OCI-LY7 (cell line): Measurements from ENCODE around the gene GPRIN3. TPM values are rescaled to one million over a fixed set of nuclear protein-coding genes. Genes with fewer than 3 reads are reported as not detected.

Experiments used
- BruUV-seq: library from RNA; stranded (reverse); fragments of 400-500 nt; replicated peaks from 2 replicates; lab custom pipeline; 2021; lab: Mats Ljungman, UMichigan
- CTCF ChIA-PET: fragments of 300-600 bp; sonication (Branson Sonifier 250); formaldehyde crosslinking; loops from one replicate; lab custom pipeline; 2022; ENCODE audit warnings: antibody characterized with exemption; ENCODE audit not compliant: unreplicated experiment; lab: Charles Lee
- POLR2A ChIA-PET: fragments of 300-600 bp; sonication (Branson Sonifier 250); formaldehyde crosslinking; loops from one replicate; lab custom pipeline; 2022; ENCODE audit warnings: antibody characterized with exemption; lab: Charles Lee
- DNase-seq: peaks from one replicate; pipeline ENCODE4 v3.0.0-alpha.2; 2015; ENCODE audit warnings: low spot score
- H2AFZ ChIP-seq: fragments of 200-600 bp; sonication (generic), shearing (Covaris generic); 2 replicates; pipeline ENCODE4 v1.6.1; 2014; ENCODE audit warnings: mild to moderate bottlenecking, antibody characterized with exemption, low read length, moderate library complexity
- H3K27ac ChIP-seq: fragments of 200-600 bp; sonication (generic); 2 replicates; pipeline ENCODE4 v1.5.1; 2014; ENCODE audit warnings: mixed run types, low read depth, mild to moderate bottlenecking, moderate library complexity, low read length, inconsistent platforms; ENCODE audit not compliant: poor library complexity, severe bottlenecking
- H3K36me3 ChIP-seq: fragments of 200-600 bp; sonication (generic); 2 replicates; pipeline ENCODE4 v1.6.1; 2014; ENCODE audit warnings: mild to moderate bottlenecking, antibody characterized with exemption, low read length, moderate library complexity, mixed read lengths; ENCODE audit not compliant: insufficient read depth
- H3K4me1 ChIP-seq: fragments of 200-600 bp; sonication (generic); 2 replicates; pipeline ENCODE4 v1.5.1; 2014; ENCODE audit warnings: mild to moderate bottlenecking, low read length; ENCODE audit not compliant: insufficient read depth, poor library complexity, severe bottlenecking
- H3K4me2 ChIP-seq: fragments of 200-600 bp; sonication (generic); 2 replicates; pipeline ENCODE4 v1.6.1; 2014; ENCODE audit warnings: mild to moderate bottlenecking, low read length
- H3K4me3 ChIP-seq: fragments of 200-600 bp; sonication (generic); 2 replicates; pipeline ENCODE4 v1.5.1; 2014; ENCODE audit warnings: mild to moderate bottlenecking, low read depth, low read length; ENCODE audit not compliant: poor library complexity, severe bottlenecking
- H3K79me2 ChIP-seq: fragments of 200-600 bp; sonication (generic); 2 replicates; pipeline ENCODE4 v1.6.1; 2016; ENCODE audit warnings: low read depth, mild to moderate bottlenecking, low read length, moderate library complexity, mixed read lengths; ENCODE audit not compliant: insufficient read depth
- H3K9me2 ChIP-seq: fragments of 200-600 bp; sonication (generic); 2 replicates; pipeline ENCODE4 v1.6.1; 2016; ENCODE audit warnings: mild to moderate bottlenecking, low read length, mixed read lengths; ENCODE audit not compliant: insufficient read depth
- H3K9me3 ChIP-seq: fragments of 200-600 bp; sonication (generic); 2 replicates; pipeline ENCODE4 v1.6.1; 2014; ENCODE audit warnings: mild to moderate bottlenecking, mixed run types, low read length, mixed read lengths
- H4K20me1 ChIP-seq: fragments of 200-600 bp; sonication (generic); 2 replicates; pipeline ENCODE4 v1.6.1; 2014; ENCODE audit warnings: mild to moderate bottlenecking, antibody characterized with exemption, low read length, moderate library complexity, mixed read lengths; ENCODE audit not compliant: insufficient read depth
- EZH2phosphoT487 ChIP-seq: fragments of 200-600 bp; sonication (generic); IDR thresholded peaks from 2 replicates; pipeline ENCODE4 v1.6.1; 2018; ENCODE audit warnings: low read depth, borderline replicate concordance, mild to moderate bottlenecking, mixed run types, antibody characterized with exemption, low read length, moderate library complexity, mixed read lengths
- intact Hi-C: fragments of 100-400 bp; cut with micrococcal nuclease; formaldehyde crosslinking; loops from one replicate; pipeline ENCODE4 v1.10.0; 2022; ENCODE audit not compliant: unreplicated experiment
- total RNA-seq, 2 experiments: library from RNA; depleted of rRNA in 1 of 2; stranded (reverse); fragments of >200 nt in 1 of 2; shearing (Covaris generic) in 1 of 2; gene quantifications; 2 replicates each; pipeline ENCODE4 v1.2.3, GENCODE V29; 2014 to 2022
- TF ChIP-seq, protein P1 (sequence below): fragments of 200-600 bp; sonication (generic); conservative IDR thresholded peaks from 2 replicates; pipeline ENCODE4 v1.5.1; 2014; ENCODE audit warnings: mild to moderate bottlenecking, antibody characterized with exemption, low read length, moderate library complexity, mixed read lengths

Gene GPRIN3
- total RNA-seq, 2 experiments from 2014 or later: 4.6 to 9.3 TPM

DNA sequence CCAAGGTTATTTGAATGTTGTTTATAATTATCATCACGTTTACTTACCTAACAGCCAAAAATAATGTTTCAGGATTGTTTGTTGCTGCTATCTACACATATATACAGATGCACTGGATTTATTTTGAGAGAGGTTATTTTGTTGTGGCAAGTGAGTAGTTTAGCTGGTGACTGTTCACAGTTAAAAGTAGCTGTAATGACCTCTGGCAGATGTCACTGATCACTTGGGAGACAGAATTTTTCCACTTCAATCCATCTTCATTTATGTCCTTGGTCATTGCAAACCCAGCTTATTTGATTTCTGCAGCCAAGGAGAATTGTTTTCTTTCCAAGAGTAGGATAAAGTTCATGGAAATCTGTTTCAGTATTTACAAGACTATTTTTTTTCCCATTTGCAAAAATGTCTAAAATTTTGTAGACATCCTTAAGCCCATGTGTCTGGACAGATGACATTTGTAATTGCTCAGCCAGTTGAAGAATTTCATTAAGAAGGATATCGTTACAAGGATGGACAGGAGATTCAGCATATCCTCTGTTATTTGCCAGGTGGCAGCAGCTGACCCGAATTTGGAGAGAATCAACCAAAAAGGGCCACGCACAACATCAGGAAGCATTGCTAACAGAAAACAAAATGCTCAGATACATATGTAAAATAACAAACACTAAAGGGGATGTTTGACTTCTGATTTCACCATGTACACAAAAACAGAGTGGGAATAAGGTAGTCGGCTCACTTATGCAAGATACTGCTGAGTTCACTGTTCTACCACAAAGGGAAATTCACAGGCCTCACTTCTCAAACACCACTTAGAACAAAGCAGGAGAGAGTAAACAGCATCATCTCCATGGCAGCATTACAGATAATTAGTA, 64.5 kb downstream of the GPRIN3 start:
- no peak for DNase-seq
- H4K20me1 ChIP-seq: no peaks in the 10 kb centered on the region
- ChIA-PET CTCF (interaction anchor here (0.6 kb wide), 1 partner anchor 169 kb away, joined by 4 read pairs; no protein-coding TSS in a partner anchor), POLR2A (interaction anchor here (0.5 kb wide), 1 partner anchor 199 kb away, joined by 3 read pairs; no protein-coding TSS in a partner anchor)
- no peaks in the 10 kb centered on the region for H3K9me2 ChIP-seq
- H3K4me3 ChIP-seq: no peak overlapping the region
- no peak overlapping the region for H3K27ac ChIP-seq
- BruUV-seq: no TSS peak
- H3K9me3 ChIP-seq: no peaks in the 10 kb centered on the region
- H2AFZ ChIP-seq: no peak overlapping the region
- H3K4me1 ChIP-seq: no peaks in the 10 kb centered on the region
- no peaks in the 10 kb centered on the region for H3K79me2 ChIP-seq
- intact Hi-C loops: no loop called here
- H3K4me2 ChIP-seq: no peak overlapping the region
- TF ChIP-seq, protein P1, sequence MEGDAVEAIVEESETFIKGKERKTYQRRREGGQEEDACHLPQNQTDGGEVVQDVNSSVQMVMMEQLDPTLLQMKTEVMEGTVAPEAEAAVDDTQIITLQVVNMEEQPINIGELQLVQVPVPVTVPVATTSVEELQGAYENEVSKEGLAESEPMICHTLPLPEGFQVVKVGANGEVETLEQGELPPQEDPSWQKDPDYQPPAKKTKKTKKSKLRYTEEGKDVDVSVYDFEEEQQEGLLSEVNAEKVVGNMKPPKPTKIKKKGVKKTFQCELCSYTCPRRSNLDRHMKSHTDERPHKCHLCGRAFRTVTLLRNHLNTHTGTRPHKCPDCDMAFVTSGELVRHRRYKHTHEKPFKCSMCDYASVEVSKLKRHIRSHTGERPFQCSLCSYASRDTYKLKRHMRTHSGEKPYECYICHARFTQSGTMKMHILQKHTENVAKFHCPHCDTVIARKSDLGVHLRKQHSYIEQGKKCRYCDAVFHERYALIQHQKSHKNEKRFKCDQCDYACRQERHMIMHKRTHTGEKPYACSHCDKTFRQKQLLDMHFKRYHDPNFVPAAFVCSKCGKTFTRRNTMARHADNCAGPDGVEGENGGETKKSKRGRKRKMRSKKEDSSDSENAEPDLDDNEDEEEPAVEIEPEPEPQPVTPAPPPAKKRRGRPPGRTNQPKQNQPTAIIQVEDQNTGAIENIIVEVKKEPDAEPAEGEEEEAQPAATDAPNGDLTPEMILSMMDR: no peak
- TF ChIP-seq EZH2phosphoT487: no peak
- H3K36me3 ChIP-seq: no peaks in the 10 kb centered on the region

DNA sequence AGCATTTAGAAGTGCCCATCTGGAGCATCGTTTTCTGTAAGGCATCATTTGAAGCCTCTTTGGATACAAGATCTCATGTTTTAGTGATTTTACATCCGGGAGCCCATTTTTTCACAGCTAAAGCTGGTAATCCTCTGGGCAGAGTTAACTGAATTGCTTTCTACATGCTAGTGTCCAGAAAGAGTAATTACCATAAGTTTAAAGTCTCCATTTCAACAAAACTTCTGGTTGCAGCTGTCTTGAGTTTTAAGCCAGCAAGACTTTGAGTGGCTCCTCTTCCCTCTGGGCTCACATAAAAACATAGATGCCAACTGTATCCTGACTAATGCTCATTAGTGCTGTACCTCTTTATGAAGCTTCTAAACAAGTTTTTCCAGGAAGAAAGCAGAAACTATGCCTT, 65.4 kb downstream of the GPRIN3 start:
- no peak for DNase-seq
- ChIA-PET POLR2A (interaction anchor here (0.6 kb wide), 1 partner anchor 9 kb away, joined by 3 read pairs; no protein-coding TSS in a partner anchor), CTCF (interaction anchor here (0.6 kb wide), 1 partner anchor 169 kb away, joined by 4 read pairs; no protein-coding TSS in a partner anchor)
- no peaks in the 10 kb centered on the region for H3K9me2 ChIP-seq
- H3K4me1 ChIP-seq: no peaks in the 10 kb centered on the region
- no peaks in the 10 kb centered on the region for H4K20me1 ChIP-seq
- no peak overlapping the region for H2AFZ ChIP-seq
- BruUV-seq: no TSS peak
- no peaks in the 10 kb centered on the region for H3K36me3 ChIP-seq
- H3K9me3 ChIP-seq: no peaks in the 10 kb centered on the region
- no peak overlapping the region for H3K27ac ChIP-seq
- TF ChIP-seq, protein P1: no peak
- TF ChIP-seq EZH2phosphoT487: no peak
- H3K79me2 ChIP-seq: no peaks in the 10 kb centered on the region
- intact Hi-C loops: no loop called here
- H3K4me2 ChIP-seq: no peak overlapping the region
- no peak overlapping the region for H3K4me3 ChIP-seq

DNA sequence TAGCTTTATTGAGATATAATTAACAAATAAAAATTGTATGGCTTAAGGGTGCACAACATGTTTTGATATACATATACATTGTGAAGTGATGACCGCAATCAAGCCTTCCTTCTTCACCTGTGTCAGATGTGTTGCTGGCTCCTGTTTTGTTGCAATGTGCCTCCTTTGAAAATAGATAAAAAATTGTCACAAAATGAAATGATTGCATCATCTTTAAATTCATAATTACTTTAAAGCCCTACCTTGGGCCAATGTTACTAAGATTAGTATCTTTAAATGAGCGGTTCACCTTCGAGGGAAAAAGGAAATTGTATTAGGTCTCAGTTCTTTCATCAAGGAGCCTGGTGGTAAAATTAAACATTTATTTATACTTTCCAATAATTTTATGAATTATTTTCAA, 77.3 kb downstream of the GPRIN3 start:
- H3K9me2 ChIP-seq: no peaks in the 10 kb centered on the region
- no peak overlapping the region for H3K4me3 ChIP-seq
- no peaks in the 10 kb centered on the region for H3K79me2 ChIP-seq
- POLR2A ChIA-PET: no interaction called here
- no peaks in the 10 kb centered on the region for H3K9me3 ChIP-seq
- intact Hi-C loops: no loop called here
- no peak for DNase-seq
- no TSS peak for BruUV-seq
- no peak overlapping the region for H3K4me2 ChIP-seq
- TF ChIP-seq, protein P1: no peak
- no peak for TF ChIP-seq EZH2phosphoT487
- H3K4me1 ChIP-seq: no peaks in the 10 kb centered on the region
- no peak overlapping the region for H3K27ac ChIP-seq
- no peaks in the 10 kb centered on the region for H3K36me3 ChIP-seq
- CTCF ChIA-PET: no interaction called here
- no peaks in the 10 kb centered on the region for H4K20me1 ChIP-seq
- no peak overlapping the region for H2AFZ ChIP-seq
